IMR-90 (cell line): ENCODE results near the gene ZNF469. TPM values are rescaled to one million over a fixed set of nuclear protein-coding genes. Genes with fewer than 3 reads are reported as not detected.

Experiments used
- ATAC-seq: fragments of 200-7000 bp; cut with Tn5 transposase; 2 replicates; pipeline ENCODE4 v1.9.1; 2020; ENCODE audit warnings: low read depth, mild to moderate bottlenecking, moderate library complexity
- BruUV-seq: library from RNA; stranded (reverse); fragments of 400-500 nt; replicated peaks from 2 replicates; lab custom pipeline; 2021; lab: Mats Ljungman, UMichigan
- CTCF ChIA-PET: fragments of 300-600 bp; formaldehyde crosslinking; extraction: SDS; loops from one replicate; lab custom pipeline; 2021; ENCODE audit warnings: antibody characterized with exemption; lab: Yijun Ruan, JAX
- POLR2A ChIA-PET: fragments of 300-600 bp; sonication (Branson Sonifier 250); formaldehyde crosslinking; loops from one replicate; lab custom pipeline; 2022; ENCODE audit warnings: antibody characterized with exemption; ENCODE audit not compliant: unreplicated experiment; lab: Charles Lee
- DNase-seq: peaks from one replicate; pipeline ENCODE4 v3.0.0; 2013
- H2AFZ ChIP-seq: replicated peaks from 2 replicates; pipeline ENCODE3; 2013; ENCODE audit warnings: low read length, mild to moderate bottlenecking; ENCODE audit not compliant: poor library complexity
- H2AK5ac ChIP-seq: 2 replicates; pipeline ENCODE4 v1.6.1; 2013; ENCODE audit warnings: low read depth, low read length, inconsistent platforms
- H2AK9ac ChIP-seq: replicated peaks from 2 replicates; pipeline ENCODE3; 2013; ENCODE audit warnings: mild to moderate bottlenecking, low read depth, low read length, moderate library complexity; ENCODE audit not compliant: poor library complexity
- H2BK120ac ChIP-seq: 2 replicates; pipeline ENCODE4 v1.6.1; 2013; ENCODE audit warnings: low read depth, low read length, inconsistent platforms
- H2BK15ac ChIP-seq: 3 replicates; pipeline ENCODE4 v1.6.1; 2013; ENCODE audit warnings: low read depth, low read length, inconsistent platforms
- H2BK20ac ChIP-seq: 2 replicates; pipeline ENCODE4 v1.6.1; 2013; ENCODE audit warnings: low read depth, mild to moderate bottlenecking, inconsistent platforms, low read length, moderate library complexity
- H2BK5ac ChIP-seq: 2 replicates; pipeline ENCODE4 v1.6.1; 2013; ENCODE audit warnings: mild to moderate bottlenecking, low read depth, low read length, inconsistent platforms; ENCODE audit not compliant: poor library complexity, severe bottlenecking
- H3K14ac ChIP-seq: replicated peaks from 2 replicates; pipeline ENCODE4 v1.6.1; 2013; ENCODE audit warnings: low read depth, low read length, inconsistent platforms
- H3K18ac ChIP-seq: 2 replicates; pipeline ENCODE4 v1.6.1; 2013; ENCODE audit warnings: low read depth, low read length, control low read depth
- H3K23ac ChIP-seq: 2 replicates; pipeline ENCODE4 v1.6.1; 2013; ENCODE audit warnings: low read depth, low read length, inconsistent platforms
- H3K27ac ChIP-seq: 2 replicates; pipeline ENCODE4 v1.5.1; 2013; ENCODE audit warnings: mild to moderate bottlenecking, control low read depth, low read length; ENCODE audit not compliant: insufficient read depth
- H3K27me3 ChIP-seq: 2 replicates; pipeline ENCODE4 v1.6.1; 2013; ENCODE audit warnings: low read length; ENCODE audit not compliant: control insufficient read depth, insufficient read depth
- H3K36me3 ChIP-seq: 2 replicates; pipeline ENCODE4 v1.6.1; 2013; ENCODE audit warnings: low read length, mixed read lengths; ENCODE audit not compliant: control insufficient read depth, insufficient read depth
- H3K4ac ChIP-seq: 2 replicates; pipeline ENCODE4 v1.6.1; 2013; ENCODE audit warnings: low read depth, low read length, inconsistent platforms
- H3K4me1 ChIP-seq: 2 replicates; pipeline ENCODE4 v1.6.1; 2013; ENCODE audit warnings: low read length, mixed read lengths; ENCODE audit not compliant: control insufficient read depth, insufficient read depth
- H3K4me2 ChIP-seq: 2 replicates; pipeline ENCODE4 v1.6.1; 2013; ENCODE audit warnings: low read depth, mild to moderate bottlenecking, control low read depth, low read length, moderate library complexity
- H3K4me3 ChIP-seq: 2 replicates; pipeline ENCODE4 v1.5.1; 2013; ENCODE audit warnings: low read depth, mild to moderate bottlenecking, control low read depth, low read length, moderate library complexity; ENCODE audit not compliant: insufficient read depth
- H3K56ac ChIP-seq: 2 replicates; pipeline ENCODE4 v1.6.1; 2013; ENCODE audit warnings: low read length, inconsistent platforms; ENCODE audit not compliant: insufficient read depth; ENCODE audit errors: extremely low read depth
- H3K79me1 ChIP-seq, 2 experiments: 2 replicates each; pipeline ENCODE4 v1.6.1; 2013; ENCODE audit warnings: low read length in 2 of 2, inconsistent platforms in 1 of 2, low read depth in 1 of 2
- H3K9ac ChIP-seq: 2 replicates; pipeline ENCODE4 v1.6.1; 2013; ENCODE audit warnings: low read depth, low read length, control low read depth
- H3K9me1 ChIP-seq: 2 replicates; pipeline ENCODE4 v1.6.1; 2013; ENCODE audit warnings: low read length, inconsistent platforms; ENCODE audit not compliant: insufficient read depth
- H3K9me3 ChIP-seq: 2 replicates; pipeline ENCODE4 v1.6.1; 2013; ENCODE audit warnings: low read length; ENCODE audit not compliant: control insufficient read depth, insufficient read depth
- H4K20me1 ChIP-seq: 2 replicates; pipeline ENCODE4 v1.6.1; 2013; ENCODE audit warnings: low read length, inconsistent platforms; ENCODE audit not compliant: insufficient read depth
- H4K5ac ChIP-seq: 2 replicates; pipeline ENCODE4 v1.6.1; 2013; ENCODE audit warnings: mild to moderate bottlenecking, low read depth, low read length, control low read depth
- H4K8ac ChIP-seq, 2 experiments: 2 replicates each; pipeline ENCODE4 v1.6.1; 2013; ENCODE audit warnings: low read depth in 2 of 2, low read length in 2 of 2, control low read depth in 1 of 2, inconsistent platforms in 1 of 2
- H4K91ac ChIP-seq: 2 replicates; pipeline ENCODE4 v1.6.1; 2013; ENCODE audit warnings: low read depth, low read length, inconsistent platforms; ENCODE audit not compliant: insufficient read depth
- BHLHE40 ChIP-seq: fragments of 150-350 bp; IDR thresholded peaks from 2 replicates; pipeline ENCODE4 v1.6.1; 2016; ENCODE audit warnings: mild to moderate bottlenecking, low read depth, low read length
- CEBPB ChIP-seq: IDR thresholded peaks from 2 replicates; pipeline ENCODE4 v1.6.1; 2012; ENCODE audit warnings: low read depth, low read length, improper control_type of control experiment
- CHD1 ChIP-seq: IDR thresholded peaks from 2 replicates; pipeline ENCODE4 v1.6.1; 2012; ENCODE audit warnings: low read depth, low read length, improper control_type of control experiment
- ELK1 ChIP-seq: fragments of 150-350 bp; IDR thresholded peaks from 2 replicates; pipeline ENCODE4 v1.6.1; 2016; ENCODE audit warnings: low read depth, mild to moderate bottlenecking, low read length, moderate library complexity, borderline replicate concordance
- FOS ChIP-seq: fragments of 150-350 bp; IDR thresholded peaks from 2 replicates; pipeline ENCODE4 v1.6.1; 2016; ENCODE audit warnings: low read depth, low read length
- MAFK ChIP-seq: IDR thresholded peaks from 2 replicates; pipeline ENCODE4 v1.6.1; 2012; ENCODE audit warnings: low read depth, low read length, improper control_type of control experiment
- MAZ ChIP-seq: IDR thresholded peaks from 2 replicates; pipeline ENCODE4 v1.6.1; 2012; ENCODE audit warnings: low read depth, mild to moderate bottlenecking, low read length, improper control_type of control experiment, moderate library complexity, borderline replicate concordance
- MXI1 ChIP-seq: IDR thresholded peaks from 2 replicates; pipeline ENCODE4 v1.6.1; 2012; ENCODE audit warnings: low read depth, mild to moderate bottlenecking, low read length, moderate library complexity, borderline replicate concordance
- NFE2L2 ChIP-seq: fragments of 150-350 bp; IDR thresholded peaks from 2 replicates; pipeline ENCODE4 v1.6.1; 2016; ENCODE audit warnings: low read depth, mild to moderate bottlenecking, low read length
- POLR2A ChIP-seq: IDR thresholded peaks from 2 replicates; pipeline ENCODE4 v1.6.1; 2012; ENCODE audit warnings: mild to moderate bottlenecking, low read depth, low read length
- RAD21 ChIP-seq: IDR thresholded peaks from 2 replicates; pipeline ENCODE4 v1.6.1; 2012; ENCODE audit warnings: low read length, improper control_type of control experiment
- RCOR1 ChIP-seq: IDR thresholded peaks from 2 replicates; pipeline ENCODE4 v1.6.1; 2012; ENCODE audit warnings: mild to moderate bottlenecking, low read length, improper control_type of control experiment; ENCODE audit not compliant: insufficient replicate concordance
- USF2 ChIP-seq: fragments of 150-350 bp; IDR thresholded peaks from 2 replicates; pipeline ENCODE4 v1.6.1; 2017; ENCODE audit warnings: mild to moderate bottlenecking, antibody characterized with exemption, low read length, low read depth
- WGBS, 2 experiments: methylation state at CpG; one replicate each; pipeline versions ENCODE4 v1.1.5 to v1.1.7; 2013; ENCODE audit warnings: missing lambda C conversion rate in 2 of 2; ENCODE audit not compliant: insufficient read length in 1 of 2; ENCODE audit errors: extremely low coverage in 2 of 2; 5-methylcytosine and 5-hydroxymethylcytosine counted together
- dilution Hi-C: fragments of 300-500 bp; cut with HindIII; formaldehyde crosslinking; loops from one replicate; pipeline ENCODE4 v1.14.3; 2018; ENCODE audit warnings: low sequenced_read_pairs; ENCODE audit not compliant: unreplicated experiment
- in situ Hi-C: fragments of 300-500 bp; cut with MboI; formaldehyde crosslinking; loops from 3 replicates; pipeline ENCODE4 v1.14.3; 2019; ENCODE audit warnings: low sequenced_read_pairs, inconsistent platforms, mixed read lengths
- intact Hi-C: fragments of 100-400 bp; cut with micrococcal nuclease; formaldehyde crosslinking; loops from 2 replicates; pipeline ENCODE4 v1.10.0; 2022
- polyA plus RNA-seq, 3 experiments: library from polyadenylated mRNA; depleted of rRNA; stranded (reverse); fragments of >200 nt; gene quantifications; 2 replicates each; pipeline ENCODE4 v1.2.3, GENCODE V29; 2012; ENCODE audit warnings: low replicate concordance in 1 of 3
- total RNA-seq: library from RNA; depleted of rRNA; stranded (reverse); fragments of >200 nt; gene quantifications from 2 replicates; pipeline ENCODE4 v1.2.3, GENCODE V29; 2012

The ZNF469 gene
- total and polyA plus RNA-seq, 2 of the 4 experiments (the other 2 are of a cell fraction): 1.1 to 13.3 TPM

GRCh38 chr16:88431651-88432050 lies 48.9 kb downstream of the ZNF469 start:
- TF ChIP-seq POLR2A (no peak), MAFK (no peak), CHD1 (no peak), NFE2L2 (no peak), MXI1 (no peak), RCOR1 (no peak), FOS (no peak), CEBPB (no peak), ELK1 (no peak), MAZ (no peak), RAD21 (no peak), USF2 (no peak), BHLHE40 (no peak)
- H2BK15ac ChIP-seq: no peak overlapping the region
- H2BK5ac ChIP-seq: no peak overlapping the region
- POLR2A ChIA-PET: no interaction called here
- H3K4me1 ChIP-seq: no peaks in the 10 kb centered on the region
- no peaks in the 10 kb centered on the region for H3K9me1 ChIP-seq
- H4K91ac ChIP-seq: no peak overlapping the region
- intact Hi-C loops (no loop called here), in situ Hi-C loops (no loop called here), dilution Hi-C loops (no loop called here)
- H3K9me3 ChIP-seq: no peaks in the 10 kb centered on the region
- CTCF ChIA-PET: no interaction called here
- peaks cover 19% of the 10 kb centered on the region; the same call in 1 of the 2 replicates for H4K20me1 ChIP-seq
- H3K18ac ChIP-seq: no peak overlapping the region
- H3K36me3 ChIP-seq: peaks cover 71% of the 10 kb centered on the region
- WGBS, 2 experiments: 89% methylated on average over 13 of the region's 22 CpGs; no CpG with 5 or more reads in 1 of the 2 experiments
- H2BK120ac ChIP-seq: no peak overlapping the region
- H3K23ac ChIP-seq: no peak overlapping the region
- H2AFZ ChIP-seq: no peak overlapping the region
- no peak overlapping the region for H3K4me2 ChIP-seq
- no peak overlapping the region for H3K27ac ChIP-seq
- H3K14ac ChIP-seq: no peak overlapping the region
- no peaks in the 10 kb centered on the region for H3K27me3 ChIP-seq
- H3K79me1 ChIP-seq: peaks cover 0 to 43% of the 10 kb centered on the region in 2 experiments; a peak in 3 of 4 replicates
- no peak overlapping the region for H3K9ac ChIP-seq
- H2AK5ac ChIP-seq: no peak overlapping the region
- no peak overlapping the region for H3K4ac ChIP-seq
- no peak overlapping the region for H3K56ac ChIP-seq
- ATAC-seq: no peak
- no peak overlapping the region for H2AK9ac ChIP-seq
- H4K8ac ChIP-seq: no peak overlapping the region
- BruUV-seq: no TSS peak
- no peak for DNase-seq
- no peak overlapping the region for H3K4me3 ChIP-seq
- no peak overlapping the region for H2BK20ac ChIP-seq
- no peak overlapping the region for H4K5ac ChIP-seq
